ENCODE data around the gene RASGRF2.

- TF ChIP-seq EZH2phosphoT487 (IDR thresholded peaks at IDR 0.05; ENCODE audit: insufficient read depth, low read depth) (no peak), EZH2 (IDR thresholded peaks at IDR 0.05; ENCODE audit: insufficient read depth, poor library complexity, severe bottlenecking) (no peak)
Observed at GRCh38 chr5:81163651-81164050, 203.5 kb downstream of the RASGRF2 start.

Measured in GM23248 (cell line).